ENCODE results near the gene PKP1. TPM values are rescaled to one million over a fixed set of nuclear protein-coding genes. Genes with fewer than 3 reads are reported as not detected.
A peak's percentile ranks its signal among the peaks of the same experiment; 100 is the strongest.

The PKP1 gene
- total RNA-seq, 1 donor from 2014 or later = 0.02 TPM

GRCh38 chr1:201353186-201353940 lies 70.1 kb downstream of the PKP1 start:
- no peaks in the 10 kb centered on the region for H3K9me3 ChIP-seq (ENCODE audit: low read depth)
- no peak for TF ChIP-seq EZH2phosphoT487 (IDR thresholded peaks at IDR 0.05)
- no peak for TF ChIP-seq CTCF (IDR thresholded peaks at IDR 0.05)
- TF ChIP-seq EZH2 (IDR thresholded peaks at IDR 0.05) = no peak
- peaks cover 9% of the 10 kb centered on the region for H3K27me3 Mint-ChIP-seq (ENCODE audit: insufficient read depth, low read depth)
- no peak overlapping the region for H3K27ac ChIP-seq
- H4K20me1 ChIP-seq (ENCODE audit: low read depth) = no peaks in the 10 kb centered on the region
- no peak overlapping the region for H3K4me3 Mint-ChIP-seq
- no peak overlapping the region for H3K27ac Mint-ChIP-seq
- no peaks in the 10 kb centered on the region for H3K4me1 ChIP-seq
- H3F3A ChIP-seq (ENCODE audit: low read depth) = no peaks in the 10 kb centered on the region
- H3K36me3 ChIP-seq = no peaks in the 10 kb centered on the region
- H3K4me2 ChIP-seq = no peak overlapping the region
- no peak overlapping the region for H3K4me3 ChIP-seq
- no peaks in the 10 kb centered on the region for H3K9me3 Mint-ChIP-seq
- H3K79me2 ChIP-seq (ENCODE audit: low read depth) = no peaks in the 10 kb centered on the region
- no peaks in the 10 kb centered on the region for H3K27me3 ChIP-seq
- H3K4me1 Mint-ChIP-seq = peaks cover 5% of the 10 kb centered on the region
- H3K36me3 Mint-ChIP-seq = no peaks in the 10 kb centered on the region
- DNase-seq (ENCODE audit: low spot score) = no peak
- H3K9ac ChIP-seq = no peak overlapping the region
- H2AFZ ChIP-seq (replicated peaks) = no peak overlapping the region

- no peaks in the 10 kb centered on the region for H3K79me2 ChIP-seq (ENCODE audit: low read depth)
- no peak for DNase-seq (ENCODE audit: low spot score)
- H3K36me3 Mint-ChIP-seq = no peaks in the 10 kb centered on the region
These were observed 71.0 kb downstream of the PKP1 start for GRCh38 chr1:201354151-201354900.

GRCh38 chr1:201354901-201355295 lies 71.6 kb downstream of the PKP1 start:
- peaks cover 12% of the 10 kb centered on the region for H3K4me1 Mint-ChIP-seq

More at GRCh38 chr1:201354151-201354900, 71.0 kb downstream of the PKP1 start:
- H3K4me1 ChIP-seq = no peaks in the 10 kb centered on the region
- H3K9ac ChIP-seq = no peak overlapping the region
- H3K36me3 ChIP-seq = no peaks in the 10 kb centered on the region
- no peak overlapping the region for H2AFZ ChIP-seq (replicated peaks)
- no peak overlapping the region for H3K4me3 ChIP-seq
- no peaks in the 10 kb centered on the region for H3F3A ChIP-seq (ENCODE audit: low read depth)
- Mint-ChIP-seq H3K4me3 (no peak overlapping the region), H3K9me3 (no peaks in the 10 kb centered on the region), H3K27ac (peak overlapping the region; percentile 44), H3K4me1 (peaks cover 9% of the 10 kb centered on the region), H3K27me3 (ENCODE audit: insufficient read depth, low read depth) (peaks cover 13% of the 10 kb centered on the region)
- no peak overlapping the region for H3K4me2 ChIP-seq
- no peaks in the 10 kb centered on the region for H3K9me3 ChIP-seq (ENCODE audit: low read depth)
- no peaks in the 10 kb centered on the region for H4K20me1 ChIP-seq (ENCODE audit: low read depth)
- H3K27ac ChIP-seq = no peak overlapping the region
- TF ChIP-seq CTCF (IDR thresholded peaks at IDR 0.05) (peak; percentile 5), EZH2phosphoT487 (IDR thresholded peaks at IDR 0.05) (no peak), EZH2 (IDR thresholded peaks at IDR 0.05) (no peak)
- H3K27me3 ChIP-seq = no peaks in the 10 kb centered on the region

More at GRCh38 chr1:201354901-201355295, 71.6 kb downstream of the PKP1 start:
- H3K4me2 ChIP-seq = no peak overlapping the region
- no peaks in the 10 kb centered on the region for H3K79me2 ChIP-seq (ENCODE audit: low read depth)
- no peak for TF ChIP-seq CTCF (IDR thresholded peaks at IDR 0.05)
- no peak for TF ChIP-seq EZH2 (IDR thresholded peaks at IDR 0.05)
- no peak for TF ChIP-seq EZH2phosphoT487 (IDR thresholded peaks at IDR 0.05)
- Mint-ChIP-seq H3K27me3 (ENCODE audit: insufficient read depth, low read depth) (peaks cover 13% of the 10 kb centered on the region), H3K9me3 (no peaks in the 10 kb centered on the region), H3K4me3 (no peak overlapping the region), H3K27ac (no peak overlapping the region), H3K36me3 (no peaks in the 10 kb centered on the region)
- no peaks in the 10 kb centered on the region for H3K27me3 ChIP-seq
- H3K9ac ChIP-seq = no peak overlapping the region
- no peak overlapping the region for H3K27ac ChIP-seq
- H3F3A ChIP-seq (ENCODE audit: low read depth) = no peaks in the 10 kb centered on the region
- DNase-seq (ENCODE audit: low spot score) = no peak
- no peaks in the 10 kb centered on the region for H3K9me3 ChIP-seq (ENCODE audit: low read depth)
- H2AFZ ChIP-seq (replicated peaks) = no peak overlapping the region
- H4K20me1 ChIP-seq (ENCODE audit: low read depth) = no peaks in the 10 kb centered on the region
- H3K4me3 ChIP-seq = no peak overlapping the region
- H3K36me3 ChIP-seq = no peaks in the 10 kb centered on the region
- H3K4me1 ChIP-seq = no peaks in the 10 kb centered on the region
